Mucosa of gallbladder (tissue), 1 donor: ENCODE results near the gene CHSY1. TPM values are rescaled to one million over a fixed set of nuclear protein-coding genes. Genes with fewer than 3 reads are reported as not detected.
"Not testable (repeated sequence)": the region's sequence is repeated elsewhere in the genome, so short reads cannot be mapped to it uniquely, and the experiment has no call there.

Source experiments
- DNase-seq: peaks from one replicate; pipeline ENCODE4 v3.0.0-alpha.2; 2020; ENCODE audit warnings: low spot score
- total RNA-seq: library from RNA; stranded (reverse); gene quantifications from one replicate; pipeline ENCODE4 v1.2.1, GENCODE V29; 2021
- donor health status: DM: no; HTN: no; CAD: no.

Gene CHSY1
- total RNA-seq, 1 donor from 2014 or later, result 18.8 TPM

- DNase-seq, result no peak
Observed at GRCh38 chr15:101135532-101136166, 116.2 kb downstream of the CHSY1 start.

GRCh38 chr15:101134780-101135179 lies 117.1 kb downstream of the CHSY1 start:
- DNase-seq, result no peak

GRCh38 chr15:101133751-101134261 lies 118.0 kb downstream of the CHSY1 start:
- no peak for DNase-seq

- DNase-seq, result no peak
Observed at GRCh38 chr15:101133181-101133460, 118.7 kb downstream of the CHSY1 start.

- DNase-seq, result no peak
Observed at GRCh38 chr15:101132390-101133180, 119.3 kb downstream of the CHSY1 start.

GRCh38 chr15:101131489-101132389 lies 120.1 kb downstream of the CHSY1 start:
- no peak for DNase-seq

- no peak for DNase-seq
Observed at GRCh38 chr15:101129851-101130380, 121.9 kb downstream of the CHSY1 start.

GRCh38 chr15:101128221-101129015 lies 123.4 kb downstream of the CHSY1 start:
- no peak for DNase-seq

GRCh38 chr15:101127506-101128076 lies 124.3 kb downstream of the CHSY1 start:
- peak; percentile 66 for DNase-seq

- no peak for DNase-seq
Observed at GRCh38 chr15:101126618-101127505, 125.0 kb downstream of the CHSY1 start.

- not testable (repeated sequence) for DNase-seq
Observed at GRCh38 chr15:101125881-101126428, 125.9 kb downstream of the CHSY1 start.

Other genes with a start within 250 kb of the CHSY1 start
- 74.7 TPM for gene SELENOS, start 25.4 kb upstream of the CHSY1 start, total RNA-seq
- 33.2 TPM for gene SNRPA1, start 43.2 kb upstream of the CHSY1 start, total RNA-seq
- gene PCSK6, start 237.7 kb upstream of the CHSY1 start, total RNA-seq, result 15.0 TPM